GM21717 (cell line): ENCODE data around the gene BOLA2B.
A peak's percentile ranks its signal among the peaks of the same experiment; 100 is the strongest.
"Not testable (repeated sequence)": the region's sequence is repeated elsewhere in the genome, so short reads cannot be mapped to it uniquely, and the experiment has no call there.

Experiments
- ATAC-seq: cut with Tn5 transposase; IDR thresholded peaks from one replicate; pipeline ENCODE4 v1.9.1; 2021; ENCODE audit warnings: mild to moderate bottlenecking, moderate library complexity; ENCODE audit not compliant: unreplicated experiment

The BOLA2B gene

GRCh38 chr16:30184891-30185682 lies 8.4 kb downstream of the BOLA2B start:
- ATAC-seq = no peak

- ATAC-seq = peak; percentile 28
Observed at GRCh38 chr16:30184096-30184890, 9.2 kb downstream of the BOLA2B start.

GRCh38 chr16:30183233-30184095 lies 10.0 kb downstream of the BOLA2B start, which contains the start of gene CORO1A:
Gene CORO1A (plus strand): TSS chr16:30183602. CDS start chr16:30185210, 1,608 bp downstream.
- peak; percentile 41 for ATAC-seq

- no peak for ATAC-seq
Observed at GRCh38 chr16:30180741-30181140, 12.7 kb downstream of the BOLA2B start.

GRCh38 chr16:30179931-30180330 lies 13.5 kb downstream of the BOLA2B start:
- no peak for ATAC-seq

- ATAC-seq = no peak
Observed at GRCh38 chr16:30179195-30179594, 14.3 kb downstream of the BOLA2B start.

GRCh38 chr16:30176876-30177275 lies 16.6 kb downstream of the BOLA2B start:
- not testable (repeated sequence) for ATAC-seq

- no peak for ATAC-seq
Observed at GRCh38 chr16:30173054-30173453, 20.4 kb downstream of the BOLA2B start.

- not testable (repeated sequence) for ATAC-seq
Observed at GRCh38 chr16:30170145-30170544, 23.3 kb downstream of the BOLA2B start.

- not testable (repeated sequence) for ATAC-seq
Observed at GRCh38 chr16:30169416-30169815, 24.1 kb downstream of the BOLA2B start.

- ATAC-seq = not testable (repeated sequence)
Observed at GRCh38 chr16:30168746-30169145, 24.7 kb downstream of the BOLA2B start.

GRCh38 chr16:30166202-30166902 lies 27.1 kb downstream of the BOLA2B start:
- ATAC-seq = no peak

GRCh38 chr16:30163538-30163937 lies 29.9 kb downstream of the BOLA2B start:
- ATAC-seq = no peak

- no peak for ATAC-seq
Observed at GRCh38 chr16:30157214-30157613, 36.3 kb downstream of the BOLA2B start.

GRCh38 chr16:30155188-30155587 lies 38.3 kb downstream of the BOLA2B start:
- no peak for ATAC-seq

GRCh38 chr16:30152517-30152916 lies 40.9 kb downstream of the BOLA2B start:
- ATAC-seq = no peak

- no peak for ATAC-seq
Observed at GRCh38 chr16:30151091-30151490, 42.4 kb downstream of the BOLA2B start.

GRCh38 chr16:30149250-30149930 lies 44.1 kb downstream of the BOLA2B start:
- ATAC-seq = no peak

- no peak for ATAC-seq
Observed at GRCh38 chr16:30147843-30148510, 45.5 kb downstream of the BOLA2B start.
